Neural cell (in vitro differentiated cells): ENCODE data around the gene SP6. TPM values are rescaled to one million over a fixed set of nuclear protein-coding genes. Genes with fewer than 3 reads are reported as not detected.

ENCODE experiments used
- H2AFZ ChIP-seq: fragments of 200-600, 300-800 bp; sonication (generic), shearing (Covaris generic); 2 replicates; pipeline ENCODE4 v1.6.0; 2014; ENCODE audit warnings: low read depth, mild to moderate bottlenecking, antibody characterized with exemption, low read length, moderate library complexity
- H3F3A ChIP-seq: fragments of 200-600 bp; shearing (Covaris generic); 2 replicates; pipeline ENCODE4 v1.6.1; 2016; ENCODE audit warnings: mild to moderate bottlenecking, moderate library complexity, mixed read lengths, antibody characterized with exemption, low read length; ENCODE audit not compliant: insufficient read depth, poor library complexity, severe bottlenecking
- H3K27ac ChIP-seq: fragments of 200-600, 300-800 bp; sonication (generic), shearing (Covaris generic); 2 replicates; pipeline ENCODE4 v1.5.1; 2014; ENCODE audit warnings: mild to moderate bottlenecking, low read length, moderate library complexity
- H3K27me3 ChIP-seq: fragments of 300-800, 200-600 bp; sonication (generic), shearing (Covaris generic); 2 replicates; pipeline ENCODE4 v1.6.0; 2014; ENCODE audit warnings: mild to moderate bottlenecking, low read depth, low read length, moderate library complexity; ENCODE audit not compliant: insufficient read depth
- H3K36me3 ChIP-seq: fragments of 300-800, 200-600 bp; sonication (generic), shearing (Covaris generic); 2 replicates; pipeline ENCODE4 v1.5.1; 2014; ENCODE audit warnings: mild to moderate bottlenecking, antibody characterized with exemption, low read length, moderate library complexity; ENCODE audit not compliant: insufficient read depth
- H3K4me2 ChIP-seq: fragments of 300-800, 200-600 bp; sonication (generic), shearing (Covaris generic); 2 replicates; pipeline ENCODE4 v1.6.0; 2014; ENCODE audit warnings: mild to moderate bottlenecking, low read length
- H3K4me3 ChIP-seq: fragments of 300-800, 200-600 bp; sonication (generic), shearing (Covaris generic); 2 replicates; pipeline ENCODE4 v1.5.1; 2014; ENCODE audit warnings: mild to moderate bottlenecking, low read length, moderate library complexity
- H3K79me2 ChIP-seq: fragments of 200-600 bp; shearing (Covaris generic); replicated peaks from 2 replicates; pipeline ENCODE4 v1.6.0; 2014; ENCODE audit warnings: mild to moderate bottlenecking, low read length, moderate library complexity; ENCODE audit not compliant: insufficient read depth
- H3K9ac ChIP-seq: fragments of 300-800, 200-600 bp; sonication (generic), shearing (Covaris generic); 2 replicates; pipeline ENCODE4 v1.6.1; 2016; ENCODE audit warnings: mild to moderate bottlenecking, low read length, mixed read lengths
- H3K9me2 ChIP-seq: fragments of 200-600 bp; shearing (Covaris generic); 2 replicates; pipeline ENCODE4 v1.6.1; 2016; ENCODE audit warnings: mild to moderate bottlenecking, low read length, mixed read lengths; ENCODE audit not compliant: insufficient read depth
- H3K9me3 ChIP-seq: fragments of 200-600, 300-800 bp; sonication (generic), shearing (Covaris generic); 2 replicates; pipeline ENCODE4 v1.6.1; 2016; ENCODE audit warnings: mild to moderate bottlenecking, mixed run types, low read length, moderate library complexity, mixed read lengths
- H4K20me1 ChIP-seq: fragments of 200-600 bp; shearing (Covaris generic); 2 replicates; pipeline ENCODE4 v1.6.1; 2016; ENCODE audit warnings: mild to moderate bottlenecking, mixed run types; ENCODE audit not compliant: insufficient read depth
- CTCF ChIP-seq: fragments of 450-650 bp; IDR thresholded peaks from 2 replicates; pipeline ENCODE4 v1.5.1; 2014; ENCODE audit warnings: antibody characterized with exemption, mild to moderate bottlenecking, moderate library complexity; ENCODE audit not compliant: poor library complexity, severe bottlenecking
- EP300 ChIP-seq: fragments of 450-650 bp; conservative IDR thresholded peaks from 2 replicates; pipeline ENCODE4 v1.6.1; 2014; ENCODE audit warnings: antibody characterized with exemption, mild to moderate bottlenecking, moderate library complexity; ENCODE audit not compliant: poor library complexity, severe bottlenecking
- EZH2 ChIP-seq: fragments of 200-600, 300-800 bp; shearing (Covaris generic), sonication (generic); IDR thresholded peaks from 2 replicates; pipeline ENCODE4 v1.6.1; 2014; ENCODE audit warnings: antibody characterized with exemption, low read length, borderline replicate concordance, mild to moderate bottlenecking; ENCODE audit not compliant: insufficient read depth, poor library complexity, severe bottlenecking
- MXI1 ChIP-seq: fragments of 450-650 bp; conservative IDR thresholded peaks from 2 replicates; pipeline ENCODE4 v1.6.1; 2014; ENCODE audit warnings: antibody characterized with exemption, mild to moderate bottlenecking; ENCODE audit not compliant: poor library complexity, severe bottlenecking
- POLR2AphosphoS5 ChIP-seq: IDR thresholded peaks from 2 replicates; pipeline ENCODE4 v1.6.1; 2012
- RAD21 ChIP-seq: fragments of 450-650 bp; conservative IDR thresholded peaks from 2 replicates; pipeline ENCODE4 v1.6.1; 2014; ENCODE audit warnings: antibody characterized with exemption, mild to moderate bottlenecking, moderate library complexity
- REST ChIP-seq: IDR thresholded peaks from 2 replicates; pipeline ENCODE4 v1.6.1; 2012; ENCODE audit warnings: borderline replicate concordance
- SMC3 ChIP-seq: fragments of 450-650 bp; conservative IDR thresholded peaks from 2 replicates; pipeline ENCODE4 v1.6.1; 2014; ENCODE audit warnings: antibody characterized with exemption, mild to moderate bottlenecking, moderate library complexity; ENCODE audit not compliant: poor library complexity
- TAF1 ChIP-seq: IDR thresholded peaks from 2 replicates; pipeline ENCODE4 v1.6.1; 2012; ENCODE audit warnings: low read depth
- polyA plus RNA-seq: library from polyadenylated mRNA; depleted of rRNA; stranded (reverse); fragments of >200 nt; gene quantifications from 2 replicates; pipeline ENCODE4 v1.2.3, GENCODE V29; 2014

Gene SP6
- polyA plus RNA-seq, 1 donor from 2014 or later, result 0.42 TPM

- Histone ChIP-seq H3K9me3 (no peaks in the 10 kb centered on the region), H3K9ac (no peak overlapping the region), H3K36me3 (no peaks in the 10 kb centered on the region), H3K9me2 (no peaks in the 10 kb centered on the region), H4K20me1 (no peaks in the 10 kb centered on the region), H2AFZ (no peak overlapping the region), H3K4me2 (no peak overlapping the region), H3K27me3 (peaks cover 6% of the 10 kb centered on the region), H3K79me2 (no peaks in the 10 kb centered on the region), H3K4me3 (no peak overlapping the region), H3K27ac (no peak overlapping the region), H3F3A (no peaks in the 10 kb centered on the region)
- TF ChIP-seq MXI1 (no peak), TAF1 (no peak), CTCF (no peak), SMC3 (no peak), RAD21 (no peak), REST (no peak), POLR2AphosphoS5 (no peak), EP300 (no peak), EZH2 (no peak)
Measured at GRCh38 chr17:47806026-47806912, 44.7 kb downstream of the SP6 start.

- peaks cover 8% of the 10 kb centered on the region for H3K27me3 ChIP-seq
- H3K79me2 ChIP-seq, result no peaks in the 10 kb centered on the region
- no peak overlapping the region for H3K4me3 ChIP-seq
- H3K9me2 ChIP-seq, result no peaks in the 10 kb centered on the region
- TF ChIP-seq RAD21 (no peak), EZH2 (no peak), MXI1 (no peak), SMC3 (no peak), TAF1 (no peak), CTCF (no peak), REST (no peak), EP300 (no peak), POLR2AphosphoS5 (no peak)
- no peak overlapping the region for H3K27ac ChIP-seq
- H3K36me3 ChIP-seq, result no peaks in the 10 kb centered on the region
- H2AFZ ChIP-seq, result no peak overlapping the region
- H4K20me1 ChIP-seq, result no peaks in the 10 kb centered on the region
- no peak overlapping the region for H3K4me2 ChIP-seq
- no peaks in the 10 kb centered on the region for H3F3A ChIP-seq
- no peak overlapping the region for H3K9ac ChIP-seq
- no peaks in the 10 kb centered on the region for H3K9me3 ChIP-seq
Measured at GRCh38 chr17:47804461-47804860, 46.5 kb downstream of the SP6 start.
